Fibroblast of the aortic adventitia (primary cell): ENCODE results near the gene TADA2B. TPM values are rescaled to one million over a fixed set of nuclear protein-coding genes. Genes with fewer than 3 reads are reported as not detected.
"Not testable (repeated sequence)": the region's sequence is repeated elsewhere in the genome, so short reads cannot be mapped to it uniquely, and the experiment has no call there.

Experiments used
- DNase-seq: peaks from one replicate; pipeline ENCODE4 v3.0.0-alpha.2; 2010; ENCODE audit warnings: low read depth
- H3K4me3 ChIP-seq: 2 replicates; pipeline ENCODE4 v1.5.1; 2011; ENCODE audit warnings: low read depth, mild to moderate bottlenecking, control low read depth, low read length, moderate library complexity
- total RNA-seq: library from RNA; depleted of rRNA; stranded (reverse); fragments of >200 nt; gene quantifications from 2 replicates; pipeline ENCODE4 v1.2.3, GENCODE V29; 2012; ENCODE audit warnings: low replicate concordance
- TF ChIP-seq, protein P1 (sequence below): IDR thresholded peaks from 2 replicates; pipeline ENCODE4 v1.5.1; 2011; ENCODE audit warnings: mild to moderate bottlenecking, low read length, control low read depth, inconsistent platforms; ENCODE audit not compliant: insufficient read depth

Gene TADA2B
- total RNA-seq, 1 donor = 11.5 TPM

DNA sequence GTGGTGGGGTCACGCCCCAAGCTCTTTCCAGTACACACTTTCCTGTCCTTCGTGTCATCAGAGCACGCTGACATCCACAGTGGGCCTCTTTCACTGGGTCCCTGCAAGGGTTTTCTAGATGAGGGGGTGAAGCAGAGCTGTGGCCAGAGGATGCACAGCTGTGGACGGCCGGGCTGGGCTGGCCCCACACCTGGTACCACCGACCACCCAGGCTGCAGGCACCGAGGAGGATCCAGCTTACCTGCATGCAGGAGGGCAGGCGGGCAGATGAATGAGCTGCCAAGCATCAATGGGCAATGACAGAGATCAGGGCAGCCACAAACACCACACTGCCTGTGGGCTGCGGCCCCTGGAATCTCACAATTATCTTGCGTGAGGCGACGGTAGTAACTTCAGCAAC, 34.2 kb downstream of the TADA2B start:
- DNase-seq = no peak
- TF ChIP-seq, protein P1, sequence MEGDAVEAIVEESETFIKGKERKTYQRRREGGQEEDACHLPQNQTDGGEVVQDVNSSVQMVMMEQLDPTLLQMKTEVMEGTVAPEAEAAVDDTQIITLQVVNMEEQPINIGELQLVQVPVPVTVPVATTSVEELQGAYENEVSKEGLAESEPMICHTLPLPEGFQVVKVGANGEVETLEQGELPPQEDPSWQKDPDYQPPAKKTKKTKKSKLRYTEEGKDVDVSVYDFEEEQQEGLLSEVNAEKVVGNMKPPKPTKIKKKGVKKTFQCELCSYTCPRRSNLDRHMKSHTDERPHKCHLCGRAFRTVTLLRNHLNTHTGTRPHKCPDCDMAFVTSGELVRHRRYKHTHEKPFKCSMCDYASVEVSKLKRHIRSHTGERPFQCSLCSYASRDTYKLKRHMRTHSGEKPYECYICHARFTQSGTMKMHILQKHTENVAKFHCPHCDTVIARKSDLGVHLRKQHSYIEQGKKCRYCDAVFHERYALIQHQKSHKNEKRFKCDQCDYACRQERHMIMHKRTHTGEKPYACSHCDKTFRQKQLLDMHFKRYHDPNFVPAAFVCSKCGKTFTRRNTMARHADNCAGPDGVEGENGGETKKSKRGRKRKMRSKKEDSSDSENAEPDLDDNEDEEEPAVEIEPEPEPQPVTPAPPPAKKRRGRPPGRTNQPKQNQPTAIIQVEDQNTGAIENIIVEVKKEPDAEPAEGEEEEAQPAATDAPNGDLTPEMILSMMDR = no peak
- no peak overlapping the region for H3K4me3 ChIP-seq

DNA sequence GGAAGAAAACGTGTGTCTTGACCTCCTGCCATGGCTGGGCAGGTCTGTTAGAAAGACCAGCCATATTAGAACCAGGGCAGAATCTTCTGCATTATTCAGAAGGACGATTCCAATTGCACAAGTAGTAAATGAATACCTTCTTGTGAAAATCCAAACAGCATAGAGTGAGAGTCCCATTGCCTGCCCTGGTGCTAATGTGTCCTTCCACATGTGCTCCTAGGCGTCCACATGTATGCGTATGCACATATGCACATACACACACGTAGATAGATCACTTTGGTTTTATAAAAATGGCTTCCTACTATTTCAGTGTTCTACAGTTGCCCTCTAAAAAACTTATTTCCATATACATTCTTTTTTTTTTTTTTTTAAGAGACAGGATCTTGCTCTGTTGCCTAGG, 34.9 kb downstream of the TADA2B start:
- no peak for DNase-seq
- TF ChIP-seq, protein P1 = no peak
- H3K4me3 ChIP-seq = no peak overlapping the region

DNA sequence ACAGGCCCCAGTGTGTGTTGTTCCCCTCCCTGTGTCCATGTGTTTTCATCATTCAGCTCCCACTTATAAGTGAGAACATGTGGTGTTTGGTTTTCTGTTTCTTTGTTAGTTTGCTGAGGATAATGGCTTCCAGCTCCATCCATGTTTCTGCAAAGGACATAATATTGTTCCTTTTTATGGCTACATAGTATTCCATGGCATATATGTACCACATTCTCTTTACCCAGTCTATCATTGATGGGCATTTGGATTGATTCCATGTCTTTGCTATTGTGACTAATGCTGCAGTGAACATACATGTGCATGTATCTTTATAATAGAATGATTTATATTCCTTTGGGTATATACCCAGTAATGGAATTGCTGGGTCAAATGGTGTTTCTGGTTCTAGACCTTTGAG, 36.3 kb downstream of the TADA2B start:
- not testable (repeated sequence) for DNase-seq

DNA sequence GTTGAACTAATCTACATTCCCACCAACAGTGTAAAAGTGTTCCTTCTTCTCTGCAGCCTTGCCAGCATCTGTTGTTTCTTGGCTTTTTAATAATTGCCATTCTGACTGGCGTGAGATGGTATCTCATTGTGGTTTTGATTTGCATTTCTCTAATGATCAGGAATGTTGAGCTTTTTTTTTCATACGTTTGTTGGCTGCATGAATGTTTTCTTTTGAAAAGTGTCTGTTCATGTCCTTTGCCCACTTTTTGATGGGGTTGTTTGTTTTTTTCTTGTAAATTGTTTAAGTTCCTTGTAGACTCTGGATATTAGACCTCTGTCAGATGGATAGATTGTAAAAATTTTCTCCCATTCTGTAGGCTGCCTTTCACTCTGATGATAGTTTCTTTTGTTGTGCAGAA, 36.7 kb downstream of the TADA2B start:
- DNase-seq, H3K4me3 ChIP-seq: not testable (repeated sequence)

More for the DNA sequence above, 36.3 kb downstream of the TADA2B start:
- H3K4me3 ChIP-seq = not testable (repeated sequence)

DNA sequence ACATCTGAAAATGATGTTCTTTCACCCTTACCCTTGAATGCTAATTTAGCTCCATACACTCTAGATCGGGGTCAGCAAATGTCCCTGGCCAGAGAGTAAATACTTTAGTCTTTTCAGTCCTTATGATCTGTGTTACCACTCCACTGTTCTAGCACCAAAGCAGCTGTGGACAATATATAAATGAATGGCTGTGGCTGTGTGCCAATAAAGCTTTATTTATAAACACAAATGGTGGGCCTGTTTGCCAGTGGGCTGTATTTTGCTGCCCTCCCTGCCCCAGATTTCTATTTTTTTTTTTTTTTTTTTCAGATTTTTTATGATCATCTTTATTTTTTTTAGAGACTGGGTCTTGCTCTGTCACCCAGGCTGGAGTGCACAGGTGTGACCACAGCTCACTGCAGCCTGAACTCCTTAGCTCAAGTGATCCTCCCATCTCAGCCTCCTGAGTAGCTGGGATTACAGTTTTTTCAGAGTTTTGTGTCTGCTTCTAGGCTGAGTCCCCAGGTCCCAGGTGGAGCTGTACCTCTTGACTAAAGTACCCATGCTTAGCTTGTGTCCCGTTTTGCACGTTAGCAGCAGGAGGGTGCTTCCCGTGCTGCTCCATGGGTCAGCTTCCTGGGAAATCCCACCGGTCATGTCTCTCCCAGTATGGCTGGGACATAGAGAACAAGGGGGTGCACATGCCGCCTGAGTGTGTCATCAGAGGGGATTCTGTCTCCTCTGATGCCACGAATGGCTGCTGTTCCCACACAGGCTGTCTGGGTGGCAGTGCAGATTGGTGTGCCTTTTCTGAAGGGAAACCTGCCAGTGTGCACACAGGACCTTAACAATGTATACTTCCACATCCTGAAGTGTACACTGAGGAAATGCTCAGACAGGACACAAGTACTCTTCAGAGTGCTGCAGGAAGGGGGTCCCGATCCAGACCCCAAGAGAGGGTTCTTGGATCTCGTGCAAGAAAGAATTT, 40.7 kb downstream of the TADA2B start:
- DNase-seq = no peak
- H3K4me3 ChIP-seq = peak overlapping the region; percentile 9
- TF ChIP-seq, protein P1 = no peak

DNA sequence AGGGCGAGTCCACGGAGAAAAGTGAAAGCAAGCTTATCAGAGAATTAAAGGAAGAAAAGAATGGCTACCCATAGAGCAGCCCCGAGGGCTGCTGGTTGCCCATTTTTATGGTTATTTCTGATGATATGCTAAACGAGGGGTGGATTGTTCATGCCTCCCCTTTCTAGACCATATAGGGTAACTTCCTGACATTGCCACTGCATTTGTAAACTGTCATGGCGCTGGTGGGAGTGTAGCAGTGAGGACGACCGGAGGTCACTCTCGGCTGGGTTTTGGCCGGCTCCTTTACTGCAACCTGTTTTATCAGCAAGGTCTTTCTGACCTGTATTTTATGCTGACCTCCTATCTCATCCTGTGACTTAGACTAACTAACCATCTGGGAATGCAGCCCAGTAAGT, 41.4 kb downstream of the TADA2B start:
- DNase-seq, H3K4me3 ChIP-seq: not testable (repeated sequence)

DNA sequence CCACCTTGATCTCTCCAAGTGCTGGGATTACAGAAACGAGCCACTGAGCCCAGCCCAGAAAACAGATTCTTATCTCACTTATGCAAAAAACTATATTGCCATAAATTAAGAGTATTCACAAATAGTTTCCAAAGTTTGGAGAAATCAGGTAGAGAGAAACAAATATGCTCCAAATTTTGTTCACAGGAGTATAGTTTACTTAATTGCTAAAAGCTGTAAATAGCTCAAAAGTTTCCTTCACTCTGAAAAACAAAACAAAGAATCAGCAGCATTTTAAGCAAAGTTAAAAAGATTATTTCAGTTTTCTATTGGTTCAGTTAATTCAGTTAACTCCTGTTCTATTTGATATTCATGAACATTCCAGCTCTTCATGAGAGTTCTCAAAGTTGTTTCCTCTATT, 43.2 kb downstream of the TADA2B start:
- DNase-seq = no peak
- H3K4me3 ChIP-seq = no peak overlapping the region
- TF ChIP-seq, protein P1 = no peak

DNA sequence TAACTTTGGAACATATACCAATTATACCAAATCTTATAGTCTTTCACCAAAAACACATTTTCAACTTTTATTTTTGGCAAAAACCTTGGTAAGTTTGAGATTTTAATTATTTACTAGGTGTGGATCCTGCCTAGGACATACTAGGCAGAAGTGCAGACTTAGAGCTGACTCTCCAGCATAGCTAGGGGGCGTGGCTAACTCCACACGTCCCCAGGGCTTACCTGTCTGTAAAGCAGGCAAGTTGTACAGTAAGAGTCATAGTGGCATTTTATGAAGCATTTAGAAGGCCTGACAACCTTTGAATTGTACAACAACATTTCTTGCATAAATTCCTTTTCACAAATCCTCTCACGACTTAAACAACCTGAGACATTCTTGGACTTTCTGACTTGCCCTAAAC, 43.9 kb downstream of the TADA2B start:
- H3K4me3 ChIP-seq = no peak overlapping the region
- DNase-seq = no peak
- TF ChIP-seq, protein P1 = no peak
